Vagina (tissue), 2 donors: ENCODE measurements around the gene FA2H.
"Not testable (repeated sequence)": the region's sequence is repeated elsewhere in the genome, so short reads cannot be mapped to it uniquely, and the experiment has no call there.

Source experiments
- CTCF ChIP-seq, 3 experiments: fragments of 450-650 bp in 2 of 3; fragments of 200-600 bp in 1 of 3; sonication (generic) in 1 of 3; IDR thresholded peaks; one replicate each; pipeline ENCODE4 v1.5.1; 2017 to 2019; ENCODE audit warnings: antibody characterized with exemption in 3 of 3, mild to moderate bottlenecking in 2 of 3, moderate library complexity in 2 of 3
- POLR2AphosphoS5 ChIP-seq, 2 donors: sonication (generic); formaldehyde crosslinking; IDR thresholded peaks; one replicate each; pipeline ENCODE4 v1.9.0; 2017; ENCODE audit warnings: antibody characterized with exemption in 2 of 2, mild to moderate bottlenecking in 2 of 2, low read depth in 1 of 2; ENCODE audit not compliant: insufficient read depth in 1 of 2

- TF ChIP-seq CTCF (IDR thresholded peaks at IDR 0.05); POLR2AphosphoS5 (IDR thresholded peaks at IDR 0.05; ENCODE audit: insufficient read depth in 1 of 2, low read depth in 1 of 2): not testable (repeated sequence)
These were observed 52.5 kb downstream of the FA2H start for GRCh38 chr16:74722156-74722555.
